NCI-H1417 (cell line): ENCODE measurements around the gene ERC1.
"Not testable (repeated sequence)": the region's sequence is repeated elsewhere in the genome, so short reads cannot be mapped to it uniquely, and the experiment has no call there.

Source experiments
- DNase-seq, 3 experiments: peaks; one replicate each; lab custom pipeline; 2025; lab: John Stamatoyannopoulos, UW

ERC1 gene

DNA sequence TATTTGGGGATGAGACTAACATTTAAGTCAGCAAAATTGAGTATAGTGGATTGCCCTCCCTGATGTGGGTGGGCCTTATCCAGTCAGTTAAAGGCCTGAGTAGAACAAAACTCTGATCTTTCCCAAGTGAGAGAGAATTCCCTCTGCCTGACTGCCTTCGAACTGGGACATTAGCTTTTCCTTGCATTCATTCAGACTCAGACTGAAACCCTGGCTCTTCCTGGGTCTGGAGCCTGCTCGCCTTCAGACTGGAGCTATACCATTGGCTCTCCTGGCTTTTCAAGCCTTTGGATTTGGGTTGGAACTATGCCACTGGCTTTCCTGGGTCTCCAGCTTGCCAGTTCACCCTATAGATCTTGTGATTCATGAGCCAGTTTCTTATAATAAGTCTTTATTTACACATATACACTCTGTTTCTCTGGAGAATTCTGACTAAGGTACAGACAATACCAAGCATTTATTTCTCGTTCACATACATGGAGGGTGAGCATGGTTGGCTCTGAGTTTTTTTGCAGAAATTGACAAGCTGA lies 296.5 kb downstream of the ERC1 start:
- DNase-seq: no peak

GRCh38 chr12:1288333-1288732 lies 297.3 kb downstream of the ERC1 start:
- DNase-seq: no peak

- no peak for DNase-seq
Measured at GRCh38 chr12:1289371-1290155, 298.5 kb downstream of the ERC1 start.

GRCh38 chr12:1290716-1291115 lies 299.7 kb downstream of the ERC1 start:
- DNase-seq: no peak

DNA sequence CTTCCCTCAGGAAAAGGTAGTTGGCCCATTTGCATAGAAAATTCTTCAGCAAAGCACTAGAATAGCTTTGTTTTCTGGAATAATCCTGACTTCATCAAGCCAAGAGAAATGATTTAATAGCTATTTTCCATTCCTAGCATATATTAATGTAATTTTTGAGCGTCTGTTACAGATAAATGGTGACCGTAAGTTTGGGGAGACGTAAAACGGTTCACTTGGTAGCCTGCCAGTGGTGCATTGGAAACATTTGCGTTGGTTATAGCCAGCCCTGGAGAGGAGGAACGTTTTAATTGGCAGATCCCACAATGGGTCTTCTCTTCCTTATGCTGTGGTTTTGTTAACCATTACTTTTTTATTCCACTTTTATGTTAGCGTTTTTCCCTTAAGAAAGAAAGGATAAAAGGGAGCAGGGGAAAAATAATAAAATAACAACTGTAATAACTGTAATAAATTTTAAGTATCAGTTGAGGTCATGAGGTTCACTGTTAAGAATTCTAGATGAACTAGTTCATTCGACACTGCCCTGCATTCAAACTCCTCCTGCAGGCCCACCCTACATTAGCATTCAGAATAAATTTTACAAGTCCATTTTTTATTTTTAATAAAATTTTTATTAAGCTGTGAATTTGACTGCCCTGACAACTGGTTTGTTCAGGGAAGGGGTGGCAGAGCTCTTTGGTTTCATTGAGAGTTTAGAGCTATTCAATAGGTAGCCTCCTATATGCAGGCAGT lies 300.7 kb downstream of the ERC1 start:
- DNase-seq: no peak

DNA sequence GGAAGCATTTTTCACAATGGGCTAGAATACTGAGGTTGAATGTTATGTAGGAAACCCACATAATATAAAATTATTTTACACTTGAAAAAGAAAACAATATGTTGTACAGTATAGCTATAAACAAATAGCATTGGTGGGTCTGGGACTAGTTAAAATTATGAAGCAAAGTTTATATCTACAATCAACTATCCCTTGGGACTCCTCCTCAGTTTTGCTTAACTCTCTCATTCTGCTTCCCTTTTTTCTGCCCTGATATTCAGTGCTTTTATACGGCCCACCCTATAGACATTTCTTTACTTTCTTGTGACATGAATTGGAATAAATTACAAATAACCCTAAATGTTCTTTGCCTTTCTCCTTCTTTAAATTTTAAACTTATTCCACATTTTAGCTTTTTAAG lies 302.9 kb downstream of the ERC1 start:
- no peak for DNase-seq

GRCh38 chr12:1297206-1297605 lies 306.2 kb downstream of the ERC1 start:
- DNase-seq: no peak

DNA sequence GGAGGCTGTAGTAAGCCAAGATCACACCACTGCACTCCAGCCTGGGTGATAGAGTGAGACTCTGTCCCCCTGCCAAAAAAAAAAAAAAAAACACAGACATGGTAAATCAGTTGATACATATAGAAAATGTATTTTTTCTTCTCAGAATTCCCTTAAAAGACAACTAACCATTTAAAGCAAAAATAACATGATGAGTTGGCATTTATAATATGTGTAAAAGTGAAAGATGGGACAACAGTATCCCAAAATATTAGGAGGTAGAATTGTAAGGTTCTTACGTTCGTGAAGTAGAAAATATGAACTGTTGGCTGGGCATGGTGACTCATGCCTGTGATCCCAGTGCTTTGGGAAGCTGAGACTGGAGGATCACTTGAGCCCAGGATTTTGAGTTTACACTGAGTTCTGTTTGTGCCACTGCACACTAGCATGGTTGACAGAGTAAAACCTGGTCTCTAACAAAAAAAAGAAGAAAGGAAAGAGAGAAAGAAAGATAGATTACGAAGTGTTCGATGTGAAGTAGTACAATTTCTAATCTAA lies 306.7 kb downstream of the ERC1 start:
- no peak for DNase-seq

DNA sequence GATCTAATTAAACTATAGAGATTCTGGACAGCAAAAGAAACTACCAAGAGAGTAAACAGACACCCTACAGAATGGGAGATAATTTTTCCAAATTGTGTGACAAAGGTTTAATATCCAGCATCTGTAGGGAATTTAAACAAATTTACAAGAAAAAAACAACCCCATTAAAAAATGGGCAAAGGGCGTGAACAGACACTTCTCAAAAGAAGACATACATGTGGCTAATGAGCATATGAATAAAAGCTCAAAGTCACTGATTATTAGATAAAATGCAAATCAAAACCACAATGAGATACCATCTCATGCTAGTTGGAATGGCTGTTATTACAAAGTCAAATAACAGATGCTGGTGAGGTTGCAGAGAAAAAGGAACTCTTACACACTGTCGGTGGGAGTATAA lies 309.4 kb downstream of the ERC1 start:
- no peak for DNase-seq

GRCh38 chr12:1302201-1302870 lies 311.3 kb downstream of the ERC1 start:
- DNase-seq: no peak

- DNase-seq: no peak
Measured at GRCh38 chr12:1305063-1305434, 314.0 kb downstream of the ERC1 start.

DNA sequence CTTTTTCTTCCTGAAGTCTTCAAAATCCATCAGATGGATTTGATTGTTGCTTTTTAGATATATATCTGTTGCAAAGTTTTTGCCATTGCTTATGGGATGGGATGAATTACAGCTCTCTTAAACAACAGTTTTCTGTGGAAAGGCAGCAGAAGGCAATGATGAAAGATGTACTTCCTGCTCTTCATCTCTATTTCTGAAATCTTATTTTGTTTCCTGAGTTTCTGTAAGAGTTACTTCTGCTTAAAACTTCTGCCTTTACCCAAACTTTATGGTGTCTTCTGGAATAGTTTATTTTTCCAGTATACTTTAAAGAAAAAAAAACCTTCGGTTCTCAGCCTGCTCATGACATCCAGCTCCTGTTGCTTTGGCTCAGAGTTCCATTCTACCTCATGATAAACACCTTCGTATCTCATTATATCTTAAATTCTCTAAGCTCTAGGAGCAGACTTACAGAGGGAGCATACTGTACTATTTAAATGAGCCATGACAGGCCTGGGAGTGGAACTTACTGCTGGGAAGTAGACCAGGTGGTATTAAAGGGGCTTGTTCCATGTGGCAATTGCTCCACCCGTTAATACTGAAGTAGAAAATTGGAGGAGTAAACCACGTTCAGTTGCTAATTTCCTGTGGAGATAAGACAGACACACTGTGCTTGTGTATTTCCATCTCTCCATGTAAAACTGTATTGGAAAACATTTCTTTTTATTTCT lies 314.9 kb downstream of the ERC1 start:
- DNase-seq: peak in 2 of 3 experiments; percentile 14 to 17

- DNase-seq: no peak
Measured at GRCh38 chr12:1306817-1307216, 315.8 kb downstream of the ERC1 start.

- DNase-seq: no peak
Measured at GRCh38 chr12:1307796-1308195, 316.8 kb downstream of the ERC1 start.

- no peak for DNase-seq
Measured at GRCh38 chr12:1309613-1310012, 318.6 kb downstream of the ERC1 start.

DNA sequence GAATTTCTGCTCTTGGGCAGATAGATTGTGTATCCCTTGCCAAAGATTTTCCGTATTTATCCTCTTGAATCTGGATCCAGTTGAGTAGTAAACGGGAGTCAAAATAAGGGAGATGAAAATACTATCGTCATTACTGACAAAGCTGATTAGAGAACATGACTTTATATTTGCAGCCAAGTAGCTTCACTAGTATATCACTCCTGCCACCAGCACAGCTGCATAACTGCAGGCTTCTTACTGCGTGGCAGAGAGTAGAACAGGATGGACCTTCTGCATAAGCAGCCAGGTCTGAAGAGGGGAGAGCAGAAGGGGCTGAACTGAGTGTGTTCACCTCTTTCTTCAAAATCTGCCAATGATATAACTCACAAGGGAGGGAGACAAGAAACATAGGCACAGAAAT lies 319.6 kb downstream of the ERC1 start:
- DNase-seq: no peak

DNA sequence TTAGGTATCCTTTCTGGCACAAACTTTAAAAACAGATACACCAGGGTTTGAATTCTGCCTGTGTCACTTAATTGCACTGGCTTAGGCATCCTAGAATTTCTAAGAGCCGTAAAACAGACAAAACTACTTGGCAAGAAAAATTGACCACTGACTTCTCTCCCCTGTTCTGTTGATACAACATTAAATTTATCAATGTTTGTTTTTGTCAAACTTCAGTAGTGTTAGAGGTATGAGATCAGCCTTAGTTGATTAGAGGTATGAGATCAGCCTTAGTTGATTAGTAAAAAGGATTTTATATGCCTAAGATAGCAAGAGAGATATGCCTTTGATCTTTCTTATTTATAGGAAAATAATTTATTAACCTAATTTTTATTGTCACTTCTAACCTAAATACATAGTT lies 320.1 kb downstream of the ERC1 start:
- no peak for DNase-seq

GRCh38 chr12:1313906-1314305 lies 322.9 kb downstream of the ERC1 start:
- DNase-seq: no peak

DNA sequence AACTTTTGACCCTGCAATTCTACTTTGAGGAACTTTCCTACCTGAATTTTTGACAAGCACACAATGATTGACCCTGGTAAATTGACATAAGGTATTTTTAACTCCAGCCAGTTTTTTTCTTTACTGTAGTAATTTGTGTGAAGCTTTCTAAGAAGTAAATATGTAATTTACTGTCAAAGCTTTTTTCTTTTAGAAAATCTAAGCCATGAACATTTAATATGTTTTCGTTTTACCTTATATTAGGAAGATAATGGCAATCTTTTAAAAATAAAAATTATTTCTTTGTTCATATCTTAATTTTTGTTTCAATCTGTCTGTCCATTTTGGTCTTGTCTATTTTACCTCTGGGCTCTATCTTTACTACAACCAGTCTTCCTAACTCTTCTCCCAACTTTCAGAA lies 323.5 kb downstream of the ERC1 start:
- no peak for DNase-seq

- not testable (repeated sequence) for DNase-seq
Measured at GRCh38 chr12:1316991-1317390, 326.0 kb downstream of the ERC1 start.

DNA sequence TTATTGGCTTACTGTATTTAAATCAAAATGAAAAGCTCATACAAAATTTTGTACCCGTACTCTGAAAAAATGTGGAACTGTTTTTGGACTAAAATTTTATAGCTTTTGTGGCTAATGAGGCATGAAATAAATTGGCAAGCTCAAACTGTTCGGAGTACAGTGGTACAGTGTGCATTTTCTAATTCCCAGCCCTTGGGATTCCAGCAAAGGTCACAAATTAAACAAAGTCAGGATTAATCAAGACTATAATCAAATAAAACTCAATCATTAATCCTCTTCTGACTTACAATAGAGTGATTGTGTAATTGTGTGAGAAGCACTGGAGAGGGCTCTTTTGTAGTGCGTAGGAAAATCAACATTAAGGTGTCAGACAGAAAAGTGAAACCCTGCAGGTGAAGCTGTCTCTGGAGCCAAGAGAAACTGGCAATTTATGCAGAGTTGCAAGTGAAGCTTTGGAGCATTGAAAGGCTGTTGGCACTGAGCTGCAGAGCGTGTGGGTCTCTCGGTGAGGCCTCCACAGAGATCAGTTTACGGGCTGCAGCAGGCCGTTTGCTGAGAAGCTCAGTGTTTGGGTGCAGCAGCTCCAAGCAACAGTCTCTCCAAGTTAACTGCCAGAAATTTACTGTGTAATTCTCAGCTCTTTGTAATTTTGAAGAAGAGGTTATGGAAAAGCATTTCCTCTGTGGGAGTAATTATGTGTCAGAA lies 327.5 kb downstream of the ERC1 start:
- DNase-seq: peak; percentile 26 to 98 (median 84)
